Duodenal mucosa (tissue), 2 donors: ENCODE results near the gene JUP.
A peak's percentile ranks its signal among the peaks of the same experiment; 100 is the strongest.

ENCODE experiments used
- H3K27ac ChIP-seq: one replicate; pipeline ENCODE4 v1.7.0; 2013; ENCODE audit warnings: low read depth, low read length
- H3K27me3 ChIP-seq, 2 donors: one replicate each; pipeline ENCODE4 v1.7.0; 2013; ENCODE audit warnings: low read length in 2 of 2, control low read depth in 1 of 2; ENCODE audit not compliant: insufficient read depth in 2 of 2, control insufficient read depth in 1 of 2
- H3K36me3 ChIP-seq, 2 donors: one replicate each; pipeline ENCODE4 v1.7.0; 2013; ENCODE audit warnings: low read length in 2 of 2, control low read depth in 1 of 2; ENCODE audit not compliant: insufficient read depth in 2 of 2, control insufficient read depth in 1 of 2
- H3K4me1 ChIP-seq, 2 donors: one replicate each; pipeline ENCODE4 v1.7.0; 2013; ENCODE audit warnings: low read length in 2 of 2, control low read depth in 1 of 2; ENCODE audit not compliant: insufficient read depth in 2 of 2, control insufficient read depth in 1 of 2
- H3K4me3 ChIP-seq, 2 donors: one replicate each; pipeline ENCODE4 v1.7.0; 2013; ENCODE audit warnings: low read length in 2 of 2, low read depth in 1 of 2
- H3K9ac ChIP-seq, 2 donors: one replicate each; pipeline ENCODE4 v1.7.0; 2013; ENCODE audit warnings: low read length in 2 of 2, low read depth in 1 of 2
- H3K9me3 ChIP-seq, 2 donors: one replicate each; pipeline ENCODE4 v1.7.0; 2013; ENCODE audit warnings: low read length in 2 of 2, control low read depth in 1 of 2; ENCODE audit not compliant: control insufficient read depth in 1 of 2

JUP gene

DNA sequence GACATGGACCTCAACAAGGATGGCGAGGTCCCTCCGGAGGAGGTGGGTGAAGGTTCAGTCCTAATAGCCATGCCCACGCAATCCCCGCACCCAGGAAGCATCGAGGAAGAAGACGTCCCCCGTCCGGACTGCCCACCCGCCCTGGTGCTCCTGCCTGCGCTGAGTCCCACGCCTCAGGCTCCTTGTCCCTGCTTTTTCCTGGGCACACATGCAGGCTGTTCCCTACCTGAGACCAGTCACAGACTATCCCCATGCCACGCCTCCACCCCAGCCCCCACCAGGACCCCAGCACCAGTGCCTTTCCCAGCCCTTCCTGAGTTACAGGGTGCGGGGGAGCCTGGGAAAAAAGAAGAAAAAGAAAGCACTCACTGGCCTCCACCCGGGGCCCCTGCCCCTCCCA is 35.3 kb upstream of the JUP start:
- Histone ChIP-seq H3K9me3 (no peaks in the 10 kb centered on the region), H3K4me3 (no peak overlapping the region), H3K36me3 (peaks cover 0 to 4% of the 10 kb centered on the region in 2 donors), H3K9ac (no peak overlapping the region), H3K27me3 (no peaks in the 10 kb centered on the region), H3K27ac (no peak overlapping the region), H3K4me1 (no peaks in the 10 kb centered on the region)

DNA sequence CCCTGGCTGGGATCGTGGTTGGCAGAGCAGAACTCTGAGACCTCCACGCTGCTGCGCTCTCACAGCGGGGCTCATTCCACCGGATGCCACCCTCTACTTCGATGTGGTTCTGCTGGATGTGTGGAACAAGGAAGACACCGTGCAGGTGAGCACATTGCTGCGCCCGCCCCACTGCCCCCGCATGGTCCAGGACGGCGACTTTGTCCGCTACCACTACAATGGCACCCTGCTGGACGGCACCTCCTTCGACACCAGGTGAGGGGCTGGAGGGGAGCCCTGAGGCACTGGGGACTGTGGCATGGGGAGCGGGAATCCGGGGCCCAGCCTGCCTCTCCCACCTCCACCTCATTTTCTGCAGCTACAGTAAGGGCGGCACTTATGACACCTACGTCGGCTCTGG is 31.5 kb upstream of the JUP start:
- Histone ChIP-seq H3K36me3 (no peaks in the 10 kb centered on the region), H3K4me3 (no peak overlapping the region), H3K27me3 (no peaks in the 10 kb centered on the region), H3K9ac (no peak overlapping the region), H3K27ac (no peak overlapping the region), H3K9me3 (no peaks in the 10 kb centered on the region), H3K4me1 (no peaks in the 10 kb centered on the region)

DNA sequence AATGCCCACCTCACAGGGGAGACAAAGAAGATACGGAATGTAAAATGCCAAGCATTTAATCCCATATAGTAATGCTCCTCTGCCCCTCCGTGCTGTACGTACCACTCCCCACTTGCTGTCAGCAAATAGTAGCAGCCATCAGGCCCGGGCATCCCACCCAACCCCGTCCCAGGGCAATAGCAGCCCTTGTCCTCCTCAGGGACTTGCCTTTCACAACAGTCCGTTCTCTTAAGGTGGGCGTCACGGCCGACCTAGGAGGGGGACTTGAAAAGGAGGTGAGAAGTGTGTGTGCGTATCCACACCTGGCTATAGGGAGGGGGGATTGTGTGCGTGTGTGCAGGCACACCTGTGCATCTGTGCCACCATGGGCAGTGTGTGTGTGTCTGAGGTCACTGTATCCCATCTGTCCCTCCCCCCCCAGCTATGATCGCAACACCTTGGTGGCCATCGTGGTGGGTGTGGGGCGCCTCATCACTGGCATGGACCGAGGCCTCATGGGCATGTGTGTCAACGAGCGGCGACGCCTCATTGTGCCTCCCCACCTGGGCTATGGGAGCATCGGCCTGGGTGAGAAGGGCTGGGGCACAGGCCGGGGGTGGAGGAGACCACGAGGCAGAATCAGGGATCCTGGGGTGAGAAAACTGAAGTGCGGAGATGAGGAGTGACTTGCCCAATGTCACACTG is 30.3 kb upstream of the JUP start:
- H3K4me3 ChIP-seq = no peak overlapping the region
- no peaks in the 10 kb centered on the region for H3K36me3 ChIP-seq
- no peak overlapping the region for H3K9ac ChIP-seq
- H3K4me1 ChIP-seq = peaks cover 5 to 6% of the 10 kb centered on the region in 2 donors
- no peaks in the 10 kb centered on the region for H3K9me3 ChIP-seq
- peaks cover 0 to 3% of the 10 kb centered on the region in 2 donors for H3K27me3 ChIP-seq
- no peak overlapping the region for H3K27ac ChIP-seq

DNA sequence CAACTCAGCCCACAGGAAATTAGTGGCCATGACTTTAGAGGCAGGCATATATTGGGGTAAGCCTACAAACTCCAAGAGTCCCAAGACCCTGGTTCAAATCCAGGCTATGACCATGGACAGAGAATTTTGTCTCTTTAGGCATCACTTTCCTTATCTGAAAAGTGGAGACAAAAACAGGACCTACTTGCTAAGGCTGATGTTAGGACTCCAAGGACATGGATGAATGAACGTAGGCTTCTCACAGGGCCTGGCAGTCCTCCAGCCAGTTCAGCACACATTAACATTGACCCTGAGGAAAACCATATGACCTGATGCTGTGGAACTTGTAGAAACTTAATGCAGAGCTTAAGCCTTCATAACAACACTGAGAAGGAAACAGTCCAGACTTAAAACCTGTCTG is 27.7 kb upstream of the JUP start:
- Histone ChIP-seq H3K9me3 (no peaks in the 10 kb centered on the region), H3K4me1 (peaks cover 22% of the 10 kb centered on the region in 2 donors), H3K27ac (no peak overlapping the region), H3K9ac (no peak overlapping the region), H3K4me3 (no peak overlapping the region), H3K27me3 (peaks cover 0 to 3% of the 10 kb centered on the region in 2 donors), H3K36me3 (no peaks in the 10 kb centered on the region)

DNA sequence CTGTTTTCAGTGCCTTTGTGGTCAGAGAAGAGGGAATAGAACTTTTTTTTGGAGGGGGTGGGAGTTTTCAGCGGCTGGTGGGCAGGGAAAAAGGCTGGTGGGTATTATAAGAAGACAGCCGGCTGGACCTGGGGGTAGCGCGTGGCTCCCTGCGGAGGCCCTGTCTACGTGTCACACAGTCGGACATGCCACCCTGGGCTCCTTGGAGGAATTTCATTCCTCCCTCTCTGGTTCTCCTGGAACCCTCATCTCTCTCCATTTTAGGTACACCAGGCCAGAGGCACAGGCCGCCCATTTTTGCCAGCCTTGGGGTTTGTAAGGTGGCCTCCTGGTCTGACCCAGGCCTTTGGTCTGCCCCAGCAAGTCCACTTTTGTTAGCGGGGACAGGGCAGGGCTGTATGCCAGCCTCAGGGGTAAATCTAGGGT is 27.2 kb upstream of the JUP start:
- Histone ChIP-seq H3K9me3 (no peaks in the 10 kb centered on the region), H3K27ac (no peak overlapping the region), H3K4me3 (peak overlapping the region; percentile 36 to 82), H3K4me1 (peaks cover 22% of the 10 kb centered on the region in 2 donors), H3K9ac (no peak overlapping the region), H3K27me3 (peaks cover 0 to 3% of the 10 kb centered on the region in 2 donors), H3K36me3 (no peaks in the 10 kb centered on the region)

DNA sequence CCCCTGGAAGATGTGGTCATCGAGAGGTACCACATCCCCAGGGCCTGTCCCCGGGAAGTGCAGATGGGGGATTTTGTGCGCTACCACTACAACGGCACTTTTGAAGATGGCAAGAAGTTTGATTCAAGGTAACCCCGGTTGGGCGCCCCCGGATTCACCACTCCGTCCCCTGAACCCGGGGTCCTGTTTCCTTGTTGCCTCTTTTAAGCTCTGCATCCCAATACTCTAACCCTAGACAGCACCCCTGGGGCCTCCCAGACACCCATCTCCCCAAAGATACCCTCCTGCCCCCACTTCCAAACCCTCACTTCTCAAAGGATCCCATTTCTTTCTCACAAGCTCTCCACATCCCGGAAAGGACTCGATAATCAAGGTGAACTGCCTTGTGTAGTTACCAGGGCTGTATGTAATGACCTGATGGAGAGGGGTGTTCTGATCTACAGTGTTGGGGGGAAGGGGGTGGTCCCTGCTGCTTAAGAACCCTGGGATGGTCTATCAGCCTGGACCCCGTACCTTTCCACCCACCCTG is 26.7 kb upstream of the JUP start:
- peak overlapping the region; percentile 36 to 82 for H3K4me3 ChIP-seq
- no peaks in the 10 kb centered on the region for H3K36me3 ChIP-seq
- H3K27ac ChIP-seq = no peak overlapping the region
- H3K9ac ChIP-seq = peak overlapping the region in 1 of 2 donors; percentile 33
- H3K27me3 ChIP-seq = peaks cover 0 to 3% of the 10 kb centered on the region in 2 donors
- no peaks in the 10 kb centered on the region for H3K9me3 ChIP-seq
- H3K4me1 ChIP-seq = peaks cover 22% of the 10 kb centered on the region in 2 donors

DNA sequence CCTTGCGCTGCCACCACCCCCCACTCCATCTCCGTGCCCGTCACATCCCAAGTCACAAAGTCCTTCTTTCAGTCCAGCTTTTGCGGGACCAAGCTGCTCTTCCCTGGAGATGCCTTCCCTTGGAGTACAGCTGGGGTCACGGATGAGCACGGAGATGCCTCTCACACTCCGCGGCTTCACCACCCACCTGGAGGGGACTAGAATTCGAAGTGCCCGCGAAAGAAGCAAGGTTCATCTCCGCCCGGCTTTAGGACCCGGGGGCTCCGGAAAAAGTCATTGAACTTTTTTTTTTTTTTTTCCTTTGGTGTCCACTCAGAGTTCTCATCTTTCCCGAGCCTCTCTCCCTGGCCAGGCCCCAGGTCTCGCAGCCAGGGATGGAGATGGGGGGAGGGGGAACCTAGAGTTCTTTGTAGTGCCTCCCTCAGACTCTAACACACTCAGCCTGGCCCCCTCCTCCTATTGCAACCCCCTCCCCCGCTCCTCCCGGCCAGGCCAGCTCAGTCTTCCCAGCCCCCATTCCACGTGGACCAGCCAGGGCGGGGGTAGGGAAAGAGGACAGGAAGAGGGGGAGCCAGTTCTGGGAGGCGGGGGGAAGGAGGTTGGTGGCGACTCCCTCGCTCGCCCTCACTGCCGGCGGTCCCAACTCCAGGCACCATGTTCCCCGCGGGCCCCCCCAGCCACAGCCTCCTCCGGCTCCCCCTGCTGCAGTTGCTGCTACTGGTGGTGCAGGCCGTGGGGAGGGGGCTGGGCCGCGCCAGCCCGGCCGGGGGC is 26.1 kb upstream of the JUP start, which contains the start of gene FKBP10:
FKBP10 (plus strand) TSS at position 624 of the 771 bp plus-strand sequence; CDS start at position 655, 31 bp downstream.
- Histone ChIP-seq H3K36me3 (no peaks in the 10 kb centered on the region), H3K4me1 (peaks cover 27 to 29% of the 10 kb centered on the region in 2 donors), H3K4me3 (peak within 1 kb of the TSS; percentile 79 to 82), H3K27me3 (peaks cover 0 to 3% of the 10 kb centered on the region in 2 donors), H3K9me3 (no peaks in the 10 kb centered on the region), H3K27ac (peak within 1 kb of the TSS; percentile 20), H3K9ac (peak within 1 kb of the TSS; percentile 55 to 79)

DNA sequence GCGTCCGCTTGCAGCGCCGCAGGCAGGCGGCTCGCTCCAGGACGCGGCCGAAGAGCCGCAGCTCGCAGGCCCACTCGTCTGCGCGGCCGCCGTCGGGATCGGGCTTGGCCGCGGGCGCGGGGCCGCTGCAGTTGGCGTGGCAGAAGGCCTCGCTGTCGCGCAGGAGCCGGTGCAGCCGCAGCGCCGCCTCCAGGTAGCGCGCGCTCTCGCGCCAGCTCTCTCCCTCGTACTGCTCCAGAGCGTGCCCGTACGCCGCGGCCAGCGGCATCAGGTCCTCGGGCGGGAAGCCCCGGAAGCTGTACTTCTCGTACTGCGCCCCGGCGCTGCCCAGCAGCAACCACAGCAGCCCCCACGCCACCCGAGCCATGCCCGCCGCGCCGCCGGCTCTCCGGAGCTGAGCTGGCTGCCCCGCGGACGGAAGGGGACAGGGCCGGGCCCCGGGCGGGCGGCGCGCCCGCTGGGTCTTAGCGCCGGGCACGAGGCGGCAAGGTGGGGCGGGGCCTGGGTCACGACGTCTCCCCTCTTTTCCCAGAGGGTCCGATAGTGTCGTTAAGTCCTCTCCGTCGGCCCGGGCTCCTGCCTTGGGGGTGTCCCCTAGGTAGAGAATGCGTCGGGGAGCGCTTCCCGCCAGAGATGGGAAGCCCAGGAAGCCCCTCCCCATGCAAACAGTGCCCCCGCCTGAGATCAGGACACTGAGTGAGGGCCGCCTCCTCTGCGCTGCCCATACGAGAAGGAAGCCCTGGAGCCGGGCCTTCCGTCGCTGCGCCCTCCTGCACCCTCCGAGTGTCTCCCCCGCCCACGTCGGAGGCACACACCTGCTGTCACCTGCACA is 25.3 kb upstream of the JUP start, which contains the start of gene P3H4:
P3H4 (minus strand) TSS at position 401 of the 832 bp plus-strand sequence; CDS start at position 367, 34 bp downstream.
- peak within 1 kb of the TSS; percentile 32 for H3K27ac ChIP-seq
- H3K9ac ChIP-seq = peak within 1 kb of the TSS; percentile 55 to 79
- peaks cover 0 to 3% of the 10 kb centered on the region in 2 donors for H3K27me3 ChIP-seq
- H3K36me3 ChIP-seq = no peaks in the 10 kb centered on the region
- H3K4me1 ChIP-seq = peaks cover 31% of the 10 kb centered on the region in 2 donors
- peak within 1 kb of the TSS; percentile 79 to 82 for H3K4me3 ChIP-seq
- no peaks in the 10 kb centered on the region for H3K9me3 ChIP-seq

DNA sequence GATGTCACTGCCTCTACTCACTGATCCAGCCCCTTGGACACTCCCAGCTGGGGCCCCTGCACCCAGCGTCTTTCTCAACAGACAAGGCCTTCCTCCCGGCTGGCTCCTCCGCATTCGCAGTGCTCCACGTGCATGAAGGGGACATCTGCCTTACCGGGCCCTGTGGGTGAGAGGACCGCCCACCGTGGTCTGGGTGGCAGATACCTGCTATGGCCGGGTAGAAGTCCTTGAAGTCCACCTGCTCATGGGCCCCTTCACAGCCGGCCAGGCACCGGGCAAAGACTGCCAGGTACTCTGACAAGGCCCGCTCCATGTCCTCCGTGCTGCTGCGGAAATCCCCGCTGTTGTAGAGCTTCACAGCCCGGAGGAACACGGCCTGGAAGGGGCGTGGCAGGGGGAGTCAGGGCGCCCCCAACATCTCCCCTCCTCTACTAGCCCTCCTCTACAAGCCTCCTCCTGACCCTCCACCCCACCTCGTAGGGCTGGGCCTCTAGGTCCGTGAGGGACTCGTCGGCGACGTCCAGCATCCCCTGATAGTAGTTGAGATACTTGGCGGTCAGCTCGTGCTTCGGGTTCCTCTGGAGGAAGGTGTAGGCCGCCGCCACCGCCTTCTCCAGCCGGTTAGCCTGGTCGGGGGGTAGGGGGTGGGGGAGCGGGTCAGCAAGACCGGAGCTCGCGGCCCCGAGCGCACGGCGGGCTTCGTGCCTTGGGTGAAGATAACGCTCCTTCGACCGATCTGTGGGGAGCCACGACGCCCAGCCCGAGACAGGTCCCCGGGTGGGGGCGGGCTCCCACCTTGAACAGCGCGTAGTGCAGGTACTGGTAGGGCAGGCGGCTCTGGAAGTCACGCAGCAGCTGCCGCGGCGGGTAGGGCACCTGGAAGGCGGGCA is 24.4 kb upstream of the JUP start:
- H3K36me3 ChIP-seq = no peaks in the 10 kb centered on the region
- H3K4me1 ChIP-seq = peaks cover 37% of the 10 kb centered on the region in 2 donors
- no peak overlapping the region for H3K27ac ChIP-seq
- H3K27me3 ChIP-seq = peaks cover 0 to 3% of the 10 kb centered on the region in 2 donors
- peak overlapping the region; percentile 55 to 79 for H3K9ac ChIP-seq
- H3K9me3 ChIP-seq = no peaks in the 10 kb centered on the region
- peak overlapping the region; percentile 79 to 82 for H3K4me3 ChIP-seq
